CD4-positive, alpha-beta T cell treated with Interleukin-21 for 1 hour (primary cell): ENCODE results near the gene DIPK1C.
"Not testable (repeated sequence)": the region's sequence is repeated elsewhere in the genome, so short reads cannot be mapped to it uniquely, and the experiment has no call there.

ENCODE experiments used
- DNase-seq: peaks from one replicate; pipeline ENCODE4 v3.0.0-alpha.2; 2020

DIPK1C gene

GRCh38 chr18:74457043-74457724 lies at the start of gene DIPK1C:
TSS of gene DIPK1C (minus strand) at chr18:74457308. CDS start at chr18:74457259, 49 bp downstream.
- DNase-seq = no peak

- no peak for DNase-seq
Measured at GRCh38 chr18:74506448-74507084, 49.5 kb upstream of the DIPK1C start.

- DNase-seq = no peak
Measured at GRCh38 chr18:74505776-74506175, 48.7 kb upstream of the DIPK1C start.

- DNase-seq = no peak
Measured at GRCh38 chr18:74503137-74503536, 46.0 kb upstream of the DIPK1C start.

- DNase-seq = no peak
Measured at GRCh38 chr18:74501386-74501785, 44.3 kb upstream of the DIPK1C start.

- not testable (repeated sequence) for DNase-seq
Measured at GRCh38 chr18:74500774-74501173, 43.7 kb upstream of the DIPK1C start.

GRCh38 chr18:74500372-74500771 lies 43.3 kb upstream of the DIPK1C start:
- no peak for DNase-seq

GRCh38 chr18:74499633-74500032 lies 42.5 kb upstream of the DIPK1C start:
- DNase-seq = peak; percentile 65

- peak; percentile 82 for DNase-seq
Measured at GRCh38 chr18:74498712-74499627, 41.9 kb upstream of the DIPK1C start.

GRCh38 chr18:74497778-74498177 lies 40.7 kb upstream of the DIPK1C start:
- no peak for DNase-seq

- no peak for DNase-seq
Measured at GRCh38 chr18:74497324-74497676, 40.2 kb upstream of the DIPK1C start.

GRCh38 chr18:74496508-74497323 lies 39.6 kb upstream of the DIPK1C start:
- peak; percentile 49 for DNase-seq

- DNase-seq = peak; percentile 99
Measured at GRCh38 chr18:74495581-74496507, 38.7 kb upstream of the DIPK1C start, which contains the start of gene CNDP2. TSS of gene CNDP2 (plus strand) at chr18:74496363. CDS start at chr18:74499974, 3,611 bp downstream.

GRCh38 chr18:74494514-74494913 lies 37.4 kb upstream of the DIPK1C start:
- no peak for DNase-seq

GRCh38 chr18:74493689-74494088 lies 36.6 kb upstream of the DIPK1C start:
- peak; percentile 83 for DNase-seq

GRCh38 chr18:74492259-74492658 lies 35.2 kb upstream of the DIPK1C start:
- DNase-seq = no peak

- DNase-seq = no peak
Measured at GRCh38 chr18:74489676-74490075, 32.6 kb upstream of the DIPK1C start.

GRCh38 chr18:74488864-74489263 lies 31.8 kb upstream of the DIPK1C start:
- DNase-seq = no peak

- no peak for DNase-seq
Measured at GRCh38 chr18:74488354-74488753, 31.2 kb upstream of the DIPK1C start.

- no peak for DNase-seq
Measured at GRCh38 chr18:74486119-74486849, 29.2 kb upstream of the DIPK1C start.

- DNase-seq = no peak
Measured at GRCh38 chr18:74482697-74483096, 25.6 kb upstream of the DIPK1C start.
